ENCODE results near the gene MEIOSIN.

- TF ChIP-seq POLR2A (IDR thresholded peaks at IDR 0.05), result no peak
- TF ChIP-seq CTCF (IDR thresholded peaks at IDR 0.05), result no peak
These were observed 49.9 kb downstream of the MEIOSIN start for GRCh38 chr19:45782820-45783785.

Data from Peyer's patch (tissue), 4 donors.